ENCODE measurements around the gene TUBA3E. TPM values are rescaled to one million over a fixed set of nuclear protein-coding genes. Genes with fewer than 3 reads are reported as not detected.
"Not testable (repeated sequence)": the region's sequence is repeated elsewhere in the genome, so short reads cannot be mapped to it uniquely, and the experiment has no call there.

The TUBA3E gene
- total and polyA plus RNA-seq, 11 donors: 2.8 to 325 (median 69.5) TPM

DNA sequence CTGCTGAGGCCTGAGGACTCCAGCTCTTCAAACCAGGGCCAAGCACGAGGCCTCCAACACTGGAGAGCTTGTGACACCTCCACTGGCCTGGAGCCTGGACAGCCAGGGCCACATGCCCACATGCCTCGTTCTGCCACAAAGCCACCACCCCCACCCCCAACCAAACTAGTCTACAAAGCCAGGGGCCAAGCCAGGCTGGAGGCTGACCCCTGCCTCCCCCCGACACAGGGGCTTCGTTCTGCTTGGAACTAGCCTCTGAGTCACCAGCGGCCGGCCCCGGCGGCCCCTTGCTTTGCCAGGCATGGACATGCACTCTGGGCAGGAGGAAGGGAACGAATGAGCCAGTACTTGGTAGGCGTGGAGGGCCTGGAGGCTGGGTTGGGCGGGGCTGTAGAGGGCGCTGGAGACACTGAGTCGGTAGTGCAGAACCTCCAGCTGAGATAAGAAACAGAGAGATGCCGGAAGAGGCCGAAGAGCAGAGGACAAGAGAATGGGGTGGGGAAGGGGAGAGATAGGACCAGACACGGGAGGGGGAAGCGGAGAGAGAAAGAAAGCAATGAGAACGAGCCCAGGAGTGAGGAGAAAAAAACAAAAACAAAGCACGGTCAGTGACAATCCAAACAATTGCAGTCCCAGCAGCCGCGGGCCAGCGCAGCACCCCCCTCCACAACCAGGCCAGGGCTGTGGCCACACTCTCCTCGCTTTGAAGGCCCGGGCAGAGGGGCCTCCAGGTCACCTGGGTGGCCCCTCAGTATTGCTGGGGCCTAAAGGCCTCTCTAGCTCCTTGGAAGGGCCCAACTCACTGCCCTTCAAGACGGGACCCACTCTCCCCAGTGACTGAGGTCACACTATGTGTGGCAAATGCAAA is 37.2 kb downstream of the TUBA3E start:
- peak in 2 of 12 donors; percentile 20 for TF ChIP-seq CTCF (IDR thresholded peaks at IDR 0.05)

DNA sequence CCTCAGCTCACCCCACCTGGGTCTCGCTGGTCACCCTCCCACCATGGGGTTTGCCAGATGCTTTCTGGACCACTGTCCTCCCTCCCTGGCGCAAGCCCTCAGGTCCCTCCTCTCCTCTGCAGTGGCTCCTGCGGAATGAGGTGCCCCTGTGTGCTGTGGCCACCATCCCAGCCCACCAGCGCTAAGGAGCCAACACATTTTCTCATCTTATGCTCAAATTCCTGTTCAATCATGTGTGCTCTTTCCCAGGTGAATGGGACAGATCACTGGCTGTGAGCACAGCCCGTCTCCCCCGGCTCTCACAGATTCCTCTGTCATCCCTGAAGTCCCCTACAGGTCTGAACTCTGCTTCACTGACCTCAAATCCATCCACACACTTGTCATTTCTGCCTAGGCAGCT is 38.1 kb downstream of the TUBA3E start:
- H3K9me3 ChIP-seq: no peaks in the 10 kb centered on the region
- DNase-seq: no peak
- no peak for ATAC-seq
- no peak overlapping the region for H3K4me3 ChIP-seq
- H3K27ac ChIP-seq: peak overlapping the region in 5 of 12 donors; percentile 37 to 55 (median 46)
- H3K36me3 ChIP-seq: peaks cover 0 to 47% (median 35%) of the 10 kb centered on the region in 9 donors
- no peaks in the 10 kb centered on the region for H3K27me3 ChIP-seq
- WGBS, 4 donors: 94 to 100% (median 98%) methylated on average over 6 of the region's 6 CpGs
- intact Hi-C loops (cut with DNase I): no loop called here
- H3K4me1 ChIP-seq: peaks cover 0 to 16% (median 0%) of the 10 kb centered on the region in 12 donors
- TF ChIP-seq CTCF (IDR thresholded peaks at IDR 0.05) (no peak), POLR2A (IDR thresholded peaks at IDR 0.05) (no peak)

More for the DNA sequence above, 37.2 kb downstream of the TUBA3E start:
- peak in 4 of 5 donors; percentile 51 to 81 (median 58) for DNase-seq
- WGBS, 4 donors: 65 to 74% (median 71%) methylated on average over 23 to 25 of the region's 25 CpGs
- H3K27ac ChIP-seq: peak overlapping the region in 9 of 12 donors; percentile 13 to 79 (median 49)
- H3K9me3 ChIP-seq; H3K27me3 ChIP-seq; H3K4me3 ChIP-seq; intact Hi-C loops (cut with DNase I): not testable (repeated sequence)
- peak; percentile 72 to 89 (median 80) for ATAC-seq
- H3K36me3 ChIP-seq: peaks cover 0 to 54% (median 42%) of the 10 kb centered on the region in 9 donors
- peaks cover 0 to 12% (median 0%) of the 10 kb centered on the region in 12 donors for H3K4me1 ChIP-seq

- not testable (repeated sequence) for H3K27ac ChIP-seq, ATAC-seq, H3K27me3 ChIP-seq, H3K4me3 ChIP-seq, DNase-seq, H3K9me3 ChIP-seq
- H3K4me1 ChIP-seq: peaks cover 0 to 16% (median 0%) of the 10 kb centered on the region in 12 donors
- intact Hi-C loops (cut with DNase I): loop anchor here in 5 of 10 donors (5.0 to 10.0 kb wide), 2 partner anchors 173 to 175 kb away; no protein-coding TSS in a partner anchor
- WGBS, 4 donors: 92 to 99% (median 94%) methylated on average over 4 of the region's 4 CpGs
- H3K36me3 ChIP-seq: peaks cover 0 to 45% (median 32%) of the 10 kb centered on the region in 9 donors
These were observed 38.9 kb downstream of the TUBA3E start for GRCh38 chr2:130159376-130159775.

- no peak overlapping the region for H3K27ac ChIP-seq
- ATAC-seq (no peak), DNase-seq (no peak)
- peaks cover 0 to 43% (median 24%) of the 10 kb centered on the region in 9 donors for H3K36me3 ChIP-seq
- no peaks in the 10 kb centered on the region for H3K9me3 ChIP-seq
- intact Hi-C loops (cut with DNase I): loop anchor here in 5 of 10 donors (5.0 to 10.0 kb wide), 2 partner anchors 174 to 176 kb away; no protein-coding TSS in a partner anchor
- TF ChIP-seq CTCF (IDR thresholded peaks at IDR 0.05) (no peak), POLR2A (IDR thresholded peaks at IDR 0.05) (no peak)
- 87 to 96% (median 90%) methylated on average over 9 of the region's 9 CpGs for WGBS, 4 donors
- H3K4me3 ChIP-seq: no peak overlapping the region
- no peaks in the 10 kb centered on the region for H3K27me3 ChIP-seq
- peaks cover 0 to 16% (median 0%) of the 10 kb centered on the region in 12 donors for H3K4me1 ChIP-seq
These were observed 39.6 kb downstream of the TUBA3E start for GRCh38 chr2:130158631-130159030.

GRCh38 chr2:130157825-130158514 is 40.3 kb downstream of the TUBA3E start:
- not testable (repeated sequence) for ATAC-seq, DNase-seq, H3K9me3 ChIP-seq, H3K27me3 ChIP-seq, H3K4me3 ChIP-seq, H3K27ac ChIP-seq
- WGBS, 4 donors: 71 to 74% (median 74%) methylated on average over 12 to 13 of the region's 13 CpGs
- Histone ChIP-seq H3K36me3 (peaks cover 0 to 42% (median 25%) of the 10 kb centered on the region in 9 donors), H3K4me1 (peaks cover 0 to 16% (median 0%) of the 10 kb centered on the region in 12 donors)
- intact Hi-C loops (cut with DNase I): loop anchor here in 6 of 10 donors (2.0 to 10.0 kb wide), 3 partner anchors 174 to 177 kb away; no protein-coding TSS in a partner anchor

DNA sequence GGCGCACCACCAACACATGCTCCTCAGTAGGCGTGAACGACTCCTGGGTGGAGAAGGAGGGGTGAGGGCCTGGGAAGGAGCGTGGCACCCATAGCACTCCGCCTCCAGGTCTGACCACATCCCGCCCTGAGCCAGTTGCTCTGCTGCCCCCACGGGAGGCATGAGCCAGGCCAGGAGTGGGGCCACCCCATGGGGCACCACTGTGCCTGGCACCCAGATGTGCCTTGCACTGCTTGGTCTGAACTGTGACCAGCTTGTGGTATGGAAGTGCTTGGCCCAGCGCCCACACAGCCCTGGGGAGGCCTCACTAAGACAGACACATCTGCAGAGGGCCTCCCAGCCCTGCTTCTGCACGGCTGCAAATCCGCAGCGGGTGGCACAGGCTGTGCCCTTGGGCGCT is 40.9 kb downstream of the TUBA3E start:
- Histone ChIP-seq H3K4me1 (peaks cover 0 to 16% (median 0%) of the 10 kb centered on the region in 12 donors), H3K36me3 (peaks cover 0 to 41% (median 25%) of the 10 kb centered on the region in 9 donors)
- intact Hi-C loops (cut with DNase I): loop anchor here in 6 of 10 donors (2.0 to 10.0 kb wide), 3 partner anchors 175 to 177 kb away; no protein-coding TSS in a partner anchor
- H3K27ac ChIP-seq, H3K9me3 ChIP-seq, DNase-seq, H3K4me3 ChIP-seq, ATAC-seq, H3K27me3 ChIP-seq: not testable (repeated sequence)
- WGBS, 4 donors: 82 to 89% (median 85%) methylated on average over 4 to 11 of the region's 12 CpGs
